ENCODE measurements around the gene DNAJC1. TPM values are rescaled to one million over a fixed set of nuclear protein-coding genes. Genes with fewer than 3 reads are reported as not detected.

DNAJC1 gene
- total RNA-seq, 1 experiment from 2014 or later = 19.1 TPM

GRCh38 chr10:21919117-21919516, 84.4 kb downstream of the DNAJC1 start:
- H3K4me1 ChIP-seq (replicated peaks; ENCODE audit: insufficient read depth) = no peaks in the 10 kb centered on the region
- no peaks in the 10 kb centered on the region for H3K9me3 ChIP-seq (ENCODE audit: insufficient read depth, low read depth)
- H3K36me3 ChIP-seq (ENCODE audit: low read depth) = no peaks in the 10 kb centered on the region
- 0 out of 2 replicates have a peak, but pooled peaks cover under 1% of the 10 kb centered on the region for H3F3A ChIP-seq (ENCODE audit: insufficient read depth, low read depth)
- no peaks in the 10 kb centered on the region for H3K9me2 ChIP-seq (ENCODE audit: insufficient read depth)
- H2AFZ ChIP-seq = no peak overlapping the region
- H3K4me2 ChIP-seq = no peak overlapping the region
- no peaks in the 10 kb centered on the region for H3K27me3 ChIP-seq (ENCODE audit: insufficient read depth, low read depth)
- ChIA-PET POLR2A (ENCODE audit: unreplicated experiment) (no interaction called here), CTCF (no interaction called here)
- H3K79me2 ChIP-seq (ENCODE audit: low read depth) = no peaks in the 10 kb centered on the region
- H4K20me1 ChIP-seq (ENCODE audit: insufficient read depth) = no peaks in the 10 kb centered on the region
- H3K27ac ChIP-seq = no peak overlapping the region
- intact Hi-C loops (cut with micrococcal nuclease; ENCODE audit: unreplicated experiment) = no loop called here
- no peak for DNase-seq
- no peak overlapping the region for H3K4me3 ChIP-seq
- TF ChIP-seq, protein P1, sequence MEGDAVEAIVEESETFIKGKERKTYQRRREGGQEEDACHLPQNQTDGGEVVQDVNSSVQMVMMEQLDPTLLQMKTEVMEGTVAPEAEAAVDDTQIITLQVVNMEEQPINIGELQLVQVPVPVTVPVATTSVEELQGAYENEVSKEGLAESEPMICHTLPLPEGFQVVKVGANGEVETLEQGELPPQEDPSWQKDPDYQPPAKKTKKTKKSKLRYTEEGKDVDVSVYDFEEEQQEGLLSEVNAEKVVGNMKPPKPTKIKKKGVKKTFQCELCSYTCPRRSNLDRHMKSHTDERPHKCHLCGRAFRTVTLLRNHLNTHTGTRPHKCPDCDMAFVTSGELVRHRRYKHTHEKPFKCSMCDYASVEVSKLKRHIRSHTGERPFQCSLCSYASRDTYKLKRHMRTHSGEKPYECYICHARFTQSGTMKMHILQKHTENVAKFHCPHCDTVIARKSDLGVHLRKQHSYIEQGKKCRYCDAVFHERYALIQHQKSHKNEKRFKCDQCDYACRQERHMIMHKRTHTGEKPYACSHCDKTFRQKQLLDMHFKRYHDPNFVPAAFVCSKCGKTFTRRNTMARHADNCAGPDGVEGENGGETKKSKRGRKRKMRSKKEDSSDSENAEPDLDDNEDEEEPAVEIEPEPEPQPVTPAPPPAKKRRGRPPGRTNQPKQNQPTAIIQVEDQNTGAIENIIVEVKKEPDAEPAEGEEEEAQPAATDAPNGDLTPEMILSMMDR (conservative IDR thresholded peaks at IDR 0.05) = no peak
- no peak for TF ChIP-seq EZH2 (IDR thresholded peaks at IDR 0.05; ENCODE audit: low read depth)
- BruUV-seq (replicated peaks) = no TSS peak

GRCh38 chr10:21912625-21913024, 90.9 kb downstream of the DNAJC1 start:
- no peak overlapping the region for H3K27ac ChIP-seq
- no peaks in the 10 kb centered on the region for H3F3A ChIP-seq (ENCODE audit: insufficient read depth, low read depth)
- intact Hi-C loops (cut with micrococcal nuclease; ENCODE audit: unreplicated experiment) = no loop called here
- H4K20me1 ChIP-seq (ENCODE audit: insufficient read depth) = no peaks in the 10 kb centered on the region
- no peaks in the 10 kb centered on the region for H3K27me3 ChIP-seq (ENCODE audit: insufficient read depth, low read depth)
- H3K4me3 ChIP-seq = no peak overlapping the region
- H3K79me2 ChIP-seq (ENCODE audit: low read depth) = no peaks in the 10 kb centered on the region
- ChIA-PET CTCF (no interaction called here), POLR2A (ENCODE audit: unreplicated experiment) (no interaction called here)
- BruUV-seq (replicated peaks) = no TSS peak
- TF ChIP-seq, protein P1 (conservative IDR thresholded peaks at IDR 0.05) = no peak
- TF ChIP-seq EZH2 (IDR thresholded peaks at IDR 0.05; ENCODE audit: low read depth) = no peak
- no peaks in the 10 kb centered on the region for H3K9me2 ChIP-seq (ENCODE audit: insufficient read depth)
- H3K4me2 ChIP-seq = no peak overlapping the region
- no peaks in the 10 kb centered on the region for H3K36me3 ChIP-seq (ENCODE audit: low read depth)
- no peak overlapping the region for H2AFZ ChIP-seq
- DNase-seq = no peak
- no peaks in the 10 kb centered on the region for H3K4me1 ChIP-seq (replicated peaks; ENCODE audit: insufficient read depth)
- no peaks in the 10 kb centered on the region for H3K9me3 ChIP-seq (ENCODE audit: insufficient read depth, low read depth)

- Histone ChIP-seq H3K9me2 (ENCODE audit: insufficient read depth) (no peaks in the 10 kb centered on the region), H4K20me1 (ENCODE audit: insufficient read depth) (no peaks in the 10 kb centered on the region), H3K27me3 (ENCODE audit: insufficient read depth, low read depth) (no peaks in the 10 kb centered on the region), H3K4me3 (no peak overlapping the region), H3K79me2 (ENCODE audit: low read depth) (no peaks in the 10 kb centered on the region), H3K36me3 (ENCODE audit: low read depth) (no peaks in the 10 kb centered on the region), H3K27ac (no peak overlapping the region), H3F3A (ENCODE audit: insufficient read depth, low read depth) (no peaks in the 10 kb centered on the region), H3K4me1 (replicated peaks; ENCODE audit: insufficient read depth) (no peaks in the 10 kb centered on the region), H3K4me2 (no peak overlapping the region), H3K9me3 (ENCODE audit: insufficient read depth, low read depth) (no peaks in the 10 kb centered on the region), H2AFZ (no peak overlapping the region)
- no peak for DNase-seq
- BruUV-seq (replicated peaks) = no TSS peak
- POLR2A ChIA-PET (ENCODE audit: unreplicated experiment) = no interaction called here
- TF ChIP-seq EZH2 (IDR thresholded peaks at IDR 0.05; ENCODE audit: low read depth) = no peak
- TF ChIP-seq, protein P1 (conservative IDR thresholded peaks at IDR 0.05) = no peak
- intact Hi-C loops (cut with micrococcal nuclease; ENCODE audit: unreplicated experiment) = no loop called here
- CTCF ChIA-PET = no interaction called here
Measured at GRCh38 chr10:21910798-21911197, 92.7 kb downstream of the DNAJC1 start.
